Measurements from ENCODE around the gene DAAM2.

Gene DAAM2

GRCh38 chr6:39938773-39939654 is 146.8 kb downstream of the DAAM2 start:
- Histone ChIP-seq H4K20me1 (ENCODE audit: insufficient read depth, low read length, poor library complexity, severe bottlenecking) (no peaks in the 10 kb centered on the region), H3K4me2 (ENCODE audit: low read depth, low read length, poor library complexity, severe bottlenecking) (no peak overlapping the region), H2AFZ (ENCODE audit: low read length) (peak overlapping the region; percentile 74), H3K4me3 (ENCODE audit: low read length, poor library complexity, severe bottlenecking) (no peak overlapping the region), H3F3A (ENCODE audit: low read depth) (no peaks in the 10 kb centered on the region), H3K4me1 (ENCODE audit: insufficient read depth, low read length, poor library complexity, severe bottlenecking) (peaks cover 13% of the 10 kb centered on the region), H3K9me2 (replicated peaks; ENCODE audit: low read depth, low read length) (no peaks in the 10 kb centered on the region), H3K27me3 (ENCODE audit: insufficient read depth, low read length, poor library complexity, severe bottlenecking) (no peaks in the 10 kb centered on the region), H3K9me3 (ENCODE audit: insufficient read depth, low read depth, low read length) (no peaks in the 10 kb centered on the region), H3K79me2 (ENCODE audit: insufficient read depth, low read length) (no peaks in the 10 kb centered on the region), H3K36me3 (ENCODE audit: insufficient read depth, low read length) (no peaks in the 10 kb centered on the region), H3K9ac (ENCODE audit: low read depth, low read length, poor library complexity, severe bottlenecking) (no peak overlapping the region)
- TF ChIP-seq CTCF (conservative IDR thresholded peaks at IDR 0.05; ENCODE audit: low read length) (no peak), EZH2phosphoT487 (IDR thresholded peaks at IDR 0.05; ENCODE audit: borderline replicate concordance) (no peak)

GRCh38 chr6:39941138-39941537 is 149.0 kb downstream of the DAAM2 start:
- Histone ChIP-seq H4K20me1 (ENCODE audit: insufficient read depth, low read length, poor library complexity, severe bottlenecking) (no peaks in the 10 kb centered on the region), H3K9me2 (replicated peaks; ENCODE audit: low read depth, low read length) (no peaks in the 10 kb centered on the region), H3K9ac (ENCODE audit: low read depth, low read length, poor library complexity, severe bottlenecking) (no peak overlapping the region), H3K9me3 (ENCODE audit: insufficient read depth, low read depth, low read length) (no peaks in the 10 kb centered on the region), H3F3A (ENCODE audit: low read depth) (no peaks in the 10 kb centered on the region), H3K79me2 (ENCODE audit: insufficient read depth, low read length) (no peaks in the 10 kb centered on the region), H3K4me3 (ENCODE audit: low read length, poor library complexity, severe bottlenecking) (no peak overlapping the region), H3K36me3 (ENCODE audit: insufficient read depth, low read length) (no peaks in the 10 kb centered on the region), H3K4me2 (ENCODE audit: low read depth, low read length, poor library complexity, severe bottlenecking) (no peak overlapping the region), H2AFZ (ENCODE audit: low read length) (no peak overlapping the region), H3K27me3 (ENCODE audit: insufficient read depth, low read length, poor library complexity, severe bottlenecking) (no peaks in the 10 kb centered on the region), H3K4me1 (ENCODE audit: insufficient read depth, low read length, poor library complexity, severe bottlenecking) (peaks cover 13% of the 10 kb centered on the region)
- TF ChIP-seq CTCF (conservative IDR thresholded peaks at IDR 0.05; ENCODE audit: low read length) = no peak

- no peaks in the 10 kb centered on the region for H3K9me3 ChIP-seq (ENCODE audit: insufficient read depth, low read depth, low read length)
- no peaks in the 10 kb centered on the region for H4K20me1 ChIP-seq (ENCODE audit: insufficient read depth, low read length, poor library complexity, severe bottlenecking)
- no peaks in the 10 kb centered on the region for H3K9me2 ChIP-seq (replicated peaks; ENCODE audit: low read depth, low read length)
- no peaks in the 10 kb centered on the region for H3K27me3 ChIP-seq (ENCODE audit: insufficient read depth, low read length, poor library complexity, severe bottlenecking)
- H3K4me2 ChIP-seq (ENCODE audit: low read depth, low read length, poor library complexity, severe bottlenecking) = peak overlapping the region; percentile 42
- no peak overlapping the region for H3K9ac ChIP-seq (ENCODE audit: low read depth, low read length, poor library complexity, severe bottlenecking)
- peak overlapping the region; percentile 33 for H3K4me3 ChIP-seq (ENCODE audit: low read length, poor library complexity, severe bottlenecking)
- H2AFZ ChIP-seq (ENCODE audit: low read length) = peak overlapping the region; percentile 64
- TF ChIP-seq CTCF (conservative IDR thresholded peaks at IDR 0.05; ENCODE audit: low read length) (no peak), EZH2phosphoT487 (IDR thresholded peaks at IDR 0.05; ENCODE audit: borderline replicate concordance) (no peak)
- H3K4me1 ChIP-seq (ENCODE audit: insufficient read depth, low read length, poor library complexity, severe bottlenecking) = peaks cover 13% of the 10 kb centered on the region
- no peaks in the 10 kb centered on the region for H3F3A ChIP-seq (ENCODE audit: low read depth)
- H3K36me3 ChIP-seq (ENCODE audit: insufficient read depth, low read length) = no peaks in the 10 kb centered on the region
- H3K79me2 ChIP-seq (ENCODE audit: insufficient read depth, low read length) = no peaks in the 10 kb centered on the region
Observed at GRCh38 chr6:39941820-39942219, 149.6 kb downstream of the DAAM2 start.

Data from Loucy (cell line).